HG02852 (cell line): ENCODE data around the gene RASA2.
"Not testable (repeated sequence)": the region's sequence is repeated elsewhere in the genome, so short reads cannot be mapped to it uniquely, and the experiment has no call there.

Experiments
- ATAC-seq: cut with Tn5 transposase; IDR thresholded peaks from one replicate; pipeline ENCODE4 v1.9.1; 2021; ENCODE audit warnings: mild to moderate bottlenecking, moderate library complexity; ENCODE audit not compliant: unreplicated experiment

RASA2 gene

DNA sequence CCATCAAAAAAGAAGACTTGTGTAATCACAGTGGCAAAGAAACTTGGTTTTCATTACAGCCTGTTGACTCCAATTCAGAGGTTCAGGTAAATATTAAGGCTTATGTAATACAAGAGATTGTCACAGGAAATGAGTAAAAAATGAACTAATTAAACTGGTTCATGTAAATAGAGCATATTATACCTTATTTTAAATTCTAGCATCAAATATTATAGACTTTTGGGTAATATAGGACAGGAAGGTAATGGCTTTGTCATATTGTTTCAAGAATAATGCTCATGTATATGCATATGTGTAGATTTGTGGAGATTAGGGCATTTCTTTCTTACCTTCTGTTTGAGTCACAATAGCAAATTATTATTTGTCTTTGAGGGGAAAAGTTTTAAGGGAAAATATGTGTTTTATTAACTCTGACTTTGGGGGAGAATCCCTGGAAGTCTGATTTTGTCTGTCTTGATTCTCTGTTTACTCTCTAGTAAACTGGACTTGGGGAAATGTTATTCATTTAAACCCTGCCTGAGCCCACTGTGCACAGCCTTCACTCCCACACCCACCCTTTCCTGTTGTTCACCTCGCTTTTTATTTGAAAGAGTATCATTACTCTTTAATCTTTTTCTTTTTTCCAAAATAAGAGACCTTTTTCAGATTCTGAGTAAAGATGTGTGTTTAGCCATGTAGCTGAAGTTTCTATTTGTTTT is 43.0 kb downstream of the RASA2 start:
- ATAC-seq: no peak

DNA sequence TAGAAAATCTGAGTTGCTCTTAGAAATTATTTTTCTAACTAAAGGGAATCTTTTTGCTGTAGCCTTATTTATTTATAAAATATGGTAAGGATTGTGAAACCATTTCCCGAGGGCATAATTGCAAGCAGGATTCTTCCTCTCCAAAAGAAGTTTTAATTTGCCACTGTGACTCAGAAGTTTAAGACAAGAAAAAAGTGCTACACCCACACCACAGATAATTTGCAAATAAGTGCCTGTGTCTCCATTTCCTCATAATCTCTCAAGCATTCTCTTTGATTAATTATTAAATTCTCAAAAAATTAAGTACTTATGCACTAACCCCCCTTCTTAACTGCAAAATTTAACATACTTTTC is 43.6 kb downstream of the RASA2 start:
- ATAC-seq: no peak

DNA sequence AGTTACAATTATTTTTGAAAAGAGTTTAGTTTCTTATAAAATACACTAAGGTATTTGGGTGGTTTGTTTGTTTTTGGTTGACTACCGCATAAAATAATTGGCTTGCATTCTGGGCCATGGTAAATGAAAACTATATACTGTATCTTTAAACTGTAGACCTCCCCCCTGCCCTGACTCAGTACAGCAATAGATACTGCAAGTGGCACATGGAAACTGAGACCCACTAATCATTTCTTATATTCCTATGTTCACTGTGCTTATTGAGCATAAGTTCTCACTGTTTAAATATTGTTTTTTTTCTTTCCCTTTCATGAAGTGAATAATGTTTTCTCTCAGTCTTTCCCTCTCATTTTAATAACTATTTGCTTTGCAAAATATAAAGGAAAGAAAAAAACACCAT is 45.8 kb downstream of the RASA2 start:
- no peak for ATAC-seq

GRCh38 chr3:141536017-141536416 is 49.2 kb downstream of the RASA2 start:
- not testable (repeated sequence) for ATAC-seq

GRCh38 chr3:141537856-141538255 is 51.0 kb downstream of the RASA2 start:
- ATAC-seq: no peak

GRCh38 chr3:141538568-141539240 is 51.9 kb downstream of the RASA2 start:
- no peak for ATAC-seq

GRCh38 chr3:141539431-141540187 is 52.8 kb downstream of the RASA2 start:
- ATAC-seq: no peak

- no peak for ATAC-seq
These were observed 53.7 kb downstream of the RASA2 start for GRCh38 chr3:141540531-141540930.

GRCh38 chr3:141542202-141542969 is 55.6 kb downstream of the RASA2 start:
- ATAC-seq: no peak

DNA sequence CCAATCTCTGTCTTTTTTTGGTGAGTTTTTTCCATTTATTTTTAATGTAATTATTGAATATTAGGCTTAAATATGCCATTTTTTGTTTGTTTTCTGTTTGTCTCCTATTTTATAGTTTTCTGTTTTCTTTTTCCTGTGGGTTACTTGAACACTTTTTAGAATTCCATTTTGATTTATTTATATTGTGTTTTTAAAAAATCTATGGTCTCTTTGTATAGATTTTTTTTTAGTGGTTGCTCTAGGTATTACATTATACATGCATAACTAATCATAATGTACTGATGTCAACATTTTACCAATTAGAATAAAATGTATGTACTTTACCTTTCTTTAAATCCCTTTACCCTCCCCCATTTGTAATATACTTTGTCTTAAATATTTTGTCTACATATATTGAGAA is 56.2 kb downstream of the RASA2 start:
- no peak for ATAC-seq

- ATAC-seq: no peak
These were observed 57.9 kb downstream of the RASA2 start for GRCh38 chr3:141544697-141545096.

DNA sequence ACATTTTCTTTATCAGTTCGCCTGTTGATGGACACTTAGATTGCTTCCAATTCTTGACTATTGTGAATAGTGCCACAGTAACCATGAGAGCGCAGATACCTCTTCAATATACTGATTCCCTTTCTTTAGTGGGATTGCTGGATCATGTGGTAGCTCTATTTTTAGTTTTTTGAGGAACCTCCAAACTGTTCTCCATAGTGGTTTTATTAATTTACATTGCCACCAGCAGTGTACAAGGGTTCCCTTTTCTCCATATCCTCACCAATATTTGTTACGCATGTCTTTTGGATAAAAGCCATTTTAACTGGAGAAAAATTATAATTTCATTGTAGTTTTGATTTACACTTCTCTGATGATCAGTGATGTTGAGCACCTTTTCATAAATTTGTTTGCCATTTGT is 59.3 kb downstream of the RASA2 start:
- no peak for ATAC-seq

- no peak for ATAC-seq
These were observed 59.8 kb downstream of the RASA2 start for GRCh38 chr3:141546586-141546985.

DNA sequence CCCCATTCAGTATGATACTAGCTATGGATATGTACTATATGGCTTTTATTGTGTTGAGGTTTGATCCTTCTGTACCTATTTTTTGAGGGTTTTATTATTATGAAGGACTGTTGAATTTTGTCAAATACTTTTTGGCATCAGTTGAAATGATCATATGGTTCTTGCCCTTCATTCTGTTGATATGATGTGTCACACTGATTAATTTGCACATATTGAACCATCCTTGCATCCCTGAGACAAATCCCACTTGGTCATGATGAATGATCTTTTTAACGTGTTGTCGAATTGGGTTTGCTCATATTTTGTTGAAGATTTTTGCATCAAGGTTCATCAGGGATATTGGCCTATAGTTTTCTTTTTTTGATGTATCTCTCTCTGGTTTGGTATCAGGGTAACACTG is 61.0 kb downstream of the RASA2 start:
- ATAC-seq: no peak

GRCh38 chr3:141550926-141551665 is 64.3 kb downstream of the RASA2 start:
- no peak for ATAC-seq

DNA sequence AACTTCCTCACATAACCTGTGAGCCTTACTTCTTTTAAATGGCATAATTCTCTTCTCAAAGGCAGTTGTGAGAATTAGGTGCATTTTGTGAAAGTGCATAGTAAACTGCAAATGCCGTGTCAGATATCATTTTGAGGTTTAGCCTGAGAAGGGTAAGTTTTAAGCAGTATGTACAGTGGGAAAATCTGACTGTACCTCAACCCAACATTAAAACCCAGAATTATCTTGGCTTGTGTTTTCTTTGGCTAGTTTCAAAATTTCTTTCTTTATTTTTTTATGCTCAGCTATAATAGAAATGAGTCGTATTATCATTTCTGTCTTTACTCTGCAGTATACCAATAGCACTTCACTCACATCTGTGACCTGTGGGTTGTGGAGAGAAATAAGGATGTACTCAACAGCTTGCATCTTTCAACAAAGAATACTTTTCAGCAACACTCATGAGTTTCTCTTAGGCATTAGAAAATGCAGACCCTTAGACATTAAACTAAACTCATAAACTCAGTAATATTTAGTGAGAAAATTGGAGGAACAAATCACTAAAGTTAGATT is 65.7 kb downstream of the RASA2 start:
- ATAC-seq: no peak

DNA sequence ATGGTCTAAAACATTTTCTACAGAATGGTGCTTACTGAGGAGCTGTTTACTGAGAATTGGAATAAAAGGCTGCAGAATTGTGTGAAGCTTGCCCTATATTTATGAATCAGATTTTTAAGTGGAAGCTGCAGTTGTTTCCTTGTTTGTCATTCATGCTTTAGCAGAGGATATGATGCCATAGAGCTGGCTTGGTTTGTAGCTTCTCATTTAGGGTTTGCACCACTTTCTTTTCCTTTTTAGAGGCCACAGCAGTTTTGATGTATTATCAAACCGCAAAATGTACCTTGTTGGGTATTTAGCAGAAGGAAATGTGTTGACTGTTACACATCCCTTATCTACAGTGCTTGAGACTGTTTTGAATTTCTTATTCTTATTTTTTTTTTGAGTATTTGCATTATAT is 66.2 kb downstream of the RASA2 start:
- no peak for ATAC-seq

- ATAC-seq: no peak
These were observed 69.2 kb downstream of the RASA2 start for GRCh38 chr3:141556034-141556433.

DNA sequence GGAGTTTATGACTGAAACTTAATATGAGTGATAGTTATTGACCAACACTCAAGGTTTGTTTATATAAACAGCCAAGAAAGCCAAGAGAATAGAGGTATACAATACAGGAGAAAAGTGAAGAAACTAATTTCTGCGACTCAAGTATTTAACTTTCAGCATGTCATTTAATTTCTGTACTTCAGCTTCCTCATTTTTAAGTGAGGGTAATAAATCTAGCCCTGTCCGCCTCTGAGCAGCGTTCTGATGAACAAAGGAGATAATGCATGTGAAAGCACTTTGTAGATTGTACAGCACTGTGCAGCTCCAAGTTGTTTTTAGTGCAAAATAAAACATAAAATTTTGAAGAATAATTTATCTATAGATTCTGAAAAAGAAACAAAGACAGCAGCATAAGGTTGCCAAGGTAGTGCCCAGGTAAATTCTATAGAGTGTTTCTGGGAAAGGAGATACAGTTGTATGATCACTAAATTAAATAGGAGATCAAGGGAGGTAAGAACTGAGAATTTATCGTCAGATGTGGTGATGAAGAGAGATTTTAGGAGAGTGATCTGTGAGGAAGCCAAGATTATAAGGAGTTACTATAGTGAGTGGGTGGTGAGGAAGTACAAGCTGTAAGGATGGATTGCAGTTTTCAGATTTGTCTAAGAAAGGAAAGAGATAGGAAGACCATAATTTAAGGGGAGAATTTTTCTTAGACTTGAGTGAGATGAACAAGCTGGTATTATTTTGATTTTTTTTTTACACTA is 71.3 kb downstream of the RASA2 start:
- ATAC-seq: no peak
